ENCODE measurements around the gene CYSTM1. TPM values are rescaled to one million over a fixed set of nuclear protein-coding genes. Genes with fewer than 3 reads are reported as not detected.

The CYSTM1 gene
- polyA plus RNA-seq, 2 donors: 6.7 to 13.4 TPM

GRCh38 chr5:140292212-140293036 lies 117.4 kb downstream of the CYSTM1 start:
- Histone ChIP-seq H3K27ac (ENCODE audit: low read depth in 2 of 2, low read length in 1 of 2) (no peak overlapping the region), H3K4me1 (ENCODE audit: control insufficient read depth in 2 of 2, insufficient read depth in 2 of 2, low read length in 1 of 2) (no peaks in the 10 kb centered on the region), H3K36me3 (ENCODE audit: control insufficient read depth in 2 of 2, insufficient read depth in 2 of 2, low read length in 1 of 2) (no peaks in the 10 kb centered on the region)

More at GRCh38 chr5:140292212-140293036, 117.4 kb downstream of the CYSTM1 start:
- H3K4me3 ChIP-seq (ENCODE audit: low read depth in 1 of 2, low read length in 2 of 2): no peak overlapping the region
- no peaks in the 10 kb centered on the region for H3K9me3 ChIP-seq (ENCODE audit: control insufficient read depth in 2 of 2, insufficient read depth in 1 of 2, low read depth in 1 of 2, low read length in 1 of 2)
- WGBS, 2 donors: 71 to 85% methylated on average over 1 of the region's 1 CpG
- H3K27me3 ChIP-seq (ENCODE audit: control insufficient read depth in 1 of 2, insufficient read depth in 2 of 2, low read length in 2 of 2): no peaks in the 10 kb centered on the region

Other genes with a start within 250 kb of the CYSTM1 start
- 1 to 10 TPM; 1.7 to 1.8 TPM for gene NRG2, start 131.9 kb upstream of the CYSTM1 start, polyA plus RNA-seq
- 1 to 10 TPM; 2.7 to 3.4 TPM for gene PURA, start 61.1 kb upstream of the CYSTM1 start, polyA plus RNA-seq
- 1 to 10 TPM; 2.3 to 3.8 TPM for gene IGIP, start 49.3 kb upstream of the CYSTM1 start, polyA plus RNA-seq
- 10 to 100 TPM; 65.4 to 67.6 TPM for gene PFDN1, start 127.9 kb downstream of the CYSTM1 start, polyA plus RNA-seq
- 10 to 100 TPM in 1 of 2 donors, 1 to 10 TPM in 1; 9.3 to 23.5 TPM for gene HBEGF, start 171.4 kb downstream of the CYSTM1 start, polyA plus RNA-seq
- gene SLC4A9, start 185.0 kb downstream of the CYSTM1 start, polyA plus RNA-seq: under 1 TPM; 0.14 to 0.20 TPM
- 10 to 100 TPM; 37.7 to 43.2 TPM for gene ANKHD1, start 226.6 kb downstream of the CYSTM1 start, polyA plus RNA-seq

Measured in esophagus (tissue), 2 donors.